Body of pancreas (tissue), 4 donors: ENCODE results near the gene TRAPPC2L. TPM values are rescaled to one million over a fixed set of nuclear protein-coding genes. Genes with fewer than 3 reads are reported as not detected.

Experiments used
- ATAC-seq: fragments of 150-250 bp; one replicate; pipeline ENCODE4 v1.9.1; 2016
- DNase-seq, 4 donors: peaks; one replicate each; pipeline ENCODE4 v3.0.0-alpha.2; 2019
- H3K27ac ChIP-seq, 4 donors: fragments of 200-600 bp; sonication (generic); 1 replicate in 3 of 4; 2 replicates in 1 of 4; pipeline versions ENCODE4 v1.5.1 to v1.6.1; 2016 to 2019; ENCODE audit warnings: mild to moderate bottlenecking in 1 of 4, mixed read lengths in 1 of 4, moderate library complexity in 1 of 4
- H3K27me3 ChIP-seq, 2 donors: fragments of 200-600 bp; sonication (generic); one replicate each; pipeline ENCODE4 v1.6.0; 2016; ENCODE audit warnings: mild to moderate bottlenecking in 1 of 2
- H3K36me3 ChIP-seq, 2 donors: fragments of 200-600 bp; sonication (generic); replicated peaks in 1 of 2; 2 replicates each; pipeline ENCODE4 v1.5.1; 2016; ENCODE audit warnings: low read depth in 2 of 2; ENCODE audit not compliant: insufficient read depth in 1 of 2
- H3K4me1 ChIP-seq: fragments of 200-600 bp; sonication (generic); one replicate; pipeline ENCODE4 v1.6.0; 2016
- H3K4me3 ChIP-seq, 2 donors: fragments of 200-600 bp; sonication (generic); 1 replicate in 1 of 2; 2 replicates in 1 of 2; pipeline ENCODE4 v1.5.1; 2016 to 2019
- H3K9me3 ChIP-seq, 3 donors: fragments of 200-600 bp; sonication (generic); 1 replicate in 2 of 3; 2 replicates in 1 of 3; pipeline ENCODE4 v1.5.1; 2016
- POLR2A ChIP-seq, 3 donors: fragments of 450-650 bp; IDR thresholded peaks; one replicate each; pipeline ENCODE4 v1.6.1; 2016; ENCODE audit warnings: antibody characterized with exemption in 3 of 3, mild to moderate bottlenecking in 2 of 3
- WGBS, 2 donors: methylation state at CpG; one replicate each; pipeline ENCODE4 v1.1.5; 2017; 5-methylcytosine and 5-hydroxymethylcytosine counted together
- intact Hi-C: fragments of 100-400 bp; cut with DNase I; formaldehyde crosslinking; loops from one replicate; pipeline ENCODE4 v1.15.1; 2023
- total RNA-seq, 2 donors: library from RNA; depleted of rRNA; stranded (reverse); fragments of >200 nt; gene quantifications; one replicate each; pipeline ENCODE4 v1.1.0, GENCODE V29; 2016
- TF ChIP-seq, protein P1 (sequence below), 7 experiments: fragments of 450-650 bp in 4 of 7; fragments of 200-600 bp in 3 of 7; sonication (generic) in 3 of 7; IDR thresholded peaks; one replicate each; pipeline ENCODE4 v1.5.1; 2016 to 2019; ENCODE audit warnings: antibody characterized with exemption in 7 of 7

The TRAPPC2L gene
- total RNA-seq, 2 donors from 2014 or later = 7.6 to 35.5 TPM

DNA sequence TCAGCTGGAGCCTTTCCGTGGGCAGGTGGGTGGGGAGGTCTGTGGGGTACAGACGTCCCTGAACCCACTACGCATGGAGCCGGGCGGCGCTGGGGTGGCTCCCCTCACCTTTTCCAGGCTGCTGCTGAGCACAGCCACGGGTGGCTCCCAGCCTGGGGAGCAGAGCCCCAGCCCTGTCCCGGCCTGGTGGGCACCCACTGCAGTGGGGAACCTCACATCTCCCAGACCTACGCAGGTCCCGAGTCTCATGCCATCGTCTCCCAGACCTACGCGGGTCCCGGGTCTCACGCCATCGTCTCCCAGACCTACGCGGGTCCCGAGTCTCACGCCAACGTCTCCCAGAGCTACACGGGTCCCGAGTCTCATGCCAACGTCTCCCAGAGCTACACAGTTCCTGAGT is 28.2 kb upstream of the TRAPPC2L start:
- H3K9me3 ChIP-seq = no peaks in the 10 kb centered on the region
- intact Hi-C loops = no loop called here
- no peaks in the 10 kb centered on the region for H3K27me3 ChIP-seq
- WGBS, 2 donors = 72 to 90% methylated on average over 12 to 24 of the region's 24 CpGs
- DNase-seq = no peak
- no peak overlapping the region for H3K27ac ChIP-seq
- no peak overlapping the region for H3K4me3 ChIP-seq
- H3K4me1 ChIP-seq = no peaks in the 10 kb centered on the region
- ATAC-seq = no peak
- H3K36me3 ChIP-seq = no peaks in the 10 kb centered on the region
- TF ChIP-seq POLR2A (IDR thresholded peaks at IDR 0.05) = no peak
- TF ChIP-seq, protein P1, sequence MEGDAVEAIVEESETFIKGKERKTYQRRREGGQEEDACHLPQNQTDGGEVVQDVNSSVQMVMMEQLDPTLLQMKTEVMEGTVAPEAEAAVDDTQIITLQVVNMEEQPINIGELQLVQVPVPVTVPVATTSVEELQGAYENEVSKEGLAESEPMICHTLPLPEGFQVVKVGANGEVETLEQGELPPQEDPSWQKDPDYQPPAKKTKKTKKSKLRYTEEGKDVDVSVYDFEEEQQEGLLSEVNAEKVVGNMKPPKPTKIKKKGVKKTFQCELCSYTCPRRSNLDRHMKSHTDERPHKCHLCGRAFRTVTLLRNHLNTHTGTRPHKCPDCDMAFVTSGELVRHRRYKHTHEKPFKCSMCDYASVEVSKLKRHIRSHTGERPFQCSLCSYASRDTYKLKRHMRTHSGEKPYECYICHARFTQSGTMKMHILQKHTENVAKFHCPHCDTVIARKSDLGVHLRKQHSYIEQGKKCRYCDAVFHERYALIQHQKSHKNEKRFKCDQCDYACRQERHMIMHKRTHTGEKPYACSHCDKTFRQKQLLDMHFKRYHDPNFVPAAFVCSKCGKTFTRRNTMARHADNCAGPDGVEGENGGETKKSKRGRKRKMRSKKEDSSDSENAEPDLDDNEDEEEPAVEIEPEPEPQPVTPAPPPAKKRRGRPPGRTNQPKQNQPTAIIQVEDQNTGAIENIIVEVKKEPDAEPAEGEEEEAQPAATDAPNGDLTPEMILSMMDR (IDR thresholded peaks at IDR 0.05) = no peak

- Histone ChIP-seq H3K27me3 (no peaks in the 10 kb centered on the region), H3K9me3 (no peaks in the 10 kb centered on the region), H3K4me1 (no peaks in the 10 kb centered on the region), H3K4me3 (no peak overlapping the region), H3K36me3 (no peaks in the 10 kb centered on the region), H3K27ac (no peak overlapping the region)
- intact Hi-C loops = no loop called here
- WGBS, 2 donors = 84 to 96% methylated on average over 8 to 11 of the region's 11 CpGs
- no peak for DNase-seq
- peak; percentile 31 for ATAC-seq
- TF ChIP-seq, protein P1 (IDR thresholded peaks at IDR 0.05) = no peak
- TF ChIP-seq POLR2A (IDR thresholded peaks at IDR 0.05) = no peak
Observed at GRCh38 chr16:88830258-88830657, 26.7 kb upstream of the TRAPPC2L start.

- Histone ChIP-seq H3K9me3 (no peaks in the 10 kb centered on the region), H3K27ac (no peak overlapping the region), H3K27me3 (no peaks in the 10 kb centered on the region), H3K4me3 (no peak overlapping the region), H3K36me3 (no peaks in the 10 kb centered on the region), H3K4me1 (no peaks in the 10 kb centered on the region)
- intact Hi-C loops = no loop called here
- no peak for ATAC-seq
- TF ChIP-seq, protein P1 (IDR thresholded peaks at IDR 0.05) = no peak
- no peak for TF ChIP-seq POLR2A (IDR thresholded peaks at IDR 0.05)
- no peak for DNase-seq
- 82 to 94% methylated on average over 9 to 14 of the region's 14 CpGs for WGBS, 2 donors
Observed at GRCh38 chr16:88830783-88831182, 26.1 kb upstream of the TRAPPC2L start.

DNA sequence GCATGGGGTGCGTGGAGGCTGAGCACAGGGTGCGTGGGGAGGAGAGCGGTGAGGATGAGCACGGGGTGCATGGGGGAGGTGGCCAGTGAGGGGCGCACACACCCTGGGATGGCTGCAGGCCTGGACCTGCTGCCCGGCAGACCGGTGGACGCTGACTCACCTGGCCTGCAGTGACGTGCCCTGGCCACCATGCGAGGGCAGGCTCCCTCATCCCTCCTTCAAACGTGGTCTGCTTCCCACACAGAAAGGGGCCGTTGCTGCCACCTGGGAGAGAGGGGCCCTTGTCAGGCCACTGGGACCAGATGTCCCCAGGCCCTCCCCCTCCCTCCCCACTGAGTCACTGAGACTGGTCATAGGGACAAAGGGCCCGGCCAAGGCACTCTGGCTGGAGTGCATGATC is 25.1 kb upstream of the TRAPPC2L start:
- DNase-seq (no peak), ATAC-seq (no peak)
- 60 to 80% methylated on average over 7 to 13 of the region's 13 CpGs for WGBS, 2 donors
- H3K9me3 ChIP-seq = no peaks in the 10 kb centered on the region
- no peak overlapping the region for H3K27ac ChIP-seq
- TF ChIP-seq, protein P1 (IDR thresholded peaks at IDR 0.05) = no peak
- no peak for TF ChIP-seq POLR2A (IDR thresholded peaks at IDR 0.05)
- intact Hi-C loops = no loop called here
- H3K27me3 ChIP-seq = no peaks in the 10 kb centered on the region
- no peaks in the 10 kb centered on the region for H3K4me1 ChIP-seq
- H3K4me3 ChIP-seq = no peak overlapping the region
- H3K36me3 ChIP-seq = no peaks in the 10 kb centered on the region

DNA sequence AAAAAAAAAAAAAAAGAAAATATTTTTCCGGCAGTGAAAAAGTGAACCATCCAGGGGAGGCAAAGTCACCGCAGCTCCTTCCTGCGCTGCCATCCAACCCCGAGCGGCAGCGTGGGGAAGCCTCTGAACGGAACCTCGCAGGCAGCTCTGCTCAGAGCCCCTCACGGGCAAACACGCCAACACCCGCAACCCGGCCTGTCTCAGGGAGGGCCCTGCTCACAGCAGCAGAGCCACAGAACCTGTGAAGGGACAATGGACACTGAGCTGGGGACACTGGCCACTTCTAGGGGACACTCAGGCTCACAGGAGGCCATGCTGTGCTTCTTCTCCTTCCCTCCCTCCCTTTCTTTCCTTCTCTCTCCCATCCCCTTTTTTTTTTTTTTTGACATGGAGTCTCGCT is 23.8 kb upstream of the TRAPPC2L start:
- 89 to 91% methylated on average over 13 of the region's 13 CpGs for WGBS, 2 donors
- H3K27ac ChIP-seq = no peak overlapping the region
- intact Hi-C loops = no loop called here
- H3K36me3 ChIP-seq = no peaks in the 10 kb centered on the region
- H3K27me3 ChIP-seq = no peaks in the 10 kb centered on the region
- H3K4me1 ChIP-seq = no peaks in the 10 kb centered on the region
- no peaks in the 10 kb centered on the region for H3K9me3 ChIP-seq
- ATAC-seq (no peak), DNase-seq (no peak)
- TF ChIP-seq, protein P1 (IDR thresholded peaks at IDR 0.05) = no peak
- no peak for TF ChIP-seq POLR2A (IDR thresholded peaks at IDR 0.05)
- no peak overlapping the region for H3K4me3 ChIP-seq
